AG04450 (cell line): ENCODE results near the gene NR2C2. TPM values are rescaled to one million over a fixed set of nuclear protein-coding genes. Genes with fewer than 3 reads are reported as not detected.

Source experiments
- CTCF ChIA-PET: fragments of 300-600, 350-600 bp; formaldehyde crosslinking; extraction: SDS; loops from one replicate; lab custom pipeline; 2022; ENCODE audit warnings: antibody characterized with exemption, inconsistent platforms; lab: Charles Lee
- POLR2A ChIA-PET: fragments of 350-600 bp; formaldehyde crosslinking; extraction: SDS; loops from one replicate; lab custom pipeline; 2021; ENCODE audit warnings: antibody characterized with exemption, inconsistent platforms; lab: Yijun Ruan, JAX
- DNase-seq: peaks from one replicate; pipeline ENCODE4 v3.0.0-alpha.2; 2011; ENCODE audit warnings: low read depth, low spot score
- H3K27ac ChIP-seq: one replicate; pipeline ENCODE4 v1.5.1; 2012; ENCODE audit warnings: low read depth, low read length, control low read depth
- H3K27me3 ChIP-seq: one replicate; pipeline ENCODE4 v1.6.0; 2012; ENCODE audit warnings: low read length; ENCODE audit not compliant: control insufficient read depth, insufficient read depth
- H3K4me3 ChIP-seq: 2 replicates; pipeline ENCODE4 v1.5.1; 2011; ENCODE audit warnings: mild to moderate bottlenecking, low read depth, low read length, control low read depth
- H3K9me3 ChIP-seq: 2 replicates; pipeline ENCODE4 v1.5.1; 2012; ENCODE audit warnings: low read length; ENCODE audit not compliant: control insufficient read depth, insufficient read depth
- CTCF ChIP-seq: IDR thresholded peaks from 2 replicates; pipeline ENCODE4 v1.5.1; 2011; ENCODE audit warnings: low read depth, low read length, control low read depth, inconsistent platforms
- polyA plus RNA-seq: library from polyadenylated mRNA; depleted of rRNA; stranded (reverse); fragments of >200 nt; gene quantifications from 2 replicates; pipeline ENCODE4 v1.2.3, GENCODE V29; 2011

NR2C2 gene
- polyA plus RNA-seq, 1 experiment, result 16.1 TPM

GRCh38 chr3:15071699-15072098 is 124.3 kb downstream of the NR2C2 start:
- no peak overlapping the region for H3K4me3 ChIP-seq
- no peak for TF ChIP-seq CTCF
- H3K27me3 ChIP-seq, result no peaks in the 10 kb centered on the region
- ChIA-PET POLR2A (no interaction called here), CTCF (interaction anchor here (0.5 kb wide), 1 partner anchor 563 kb away, joined by 5 read pairs; no protein-coding TSS in a partner anchor)
- no peak for DNase-seq
- H3K9me3 ChIP-seq, result no peaks in the 10 kb centered on the region
- no peak overlapping the region for H3K27ac ChIP-seq

GRCh38 chr3:15074500-15074899 is 127.1 kb downstream of the NR2C2 start:
- ChIA-PET POLR2A (no interaction called here), CTCF (no interaction called here)
- Histone ChIP-seq H3K27ac (no peak overlapping the region), H3K27me3 (no peaks in the 10 kb centered on the region), H3K4me3 (no peak overlapping the region), H3K9me3 (no peaks in the 10 kb centered on the region)
- TF ChIP-seq CTCF, result no peak
- DNase-seq, result no peak

- POLR2A ChIA-PET, result no interaction called here
- Histone ChIP-seq H3K4me3 (no peak overlapping the region), H3K27me3 (no peaks in the 10 kb centered on the region), H3K27ac (no peak overlapping the region), H3K9me3 (no peaks in the 10 kb centered on the region)
- CTCF ChIA-PET, result no interaction called here
- DNase-seq, result no peak
- TF ChIP-seq CTCF, result no peak
These were observed 131.7 kb downstream of the NR2C2 start for GRCh38 chr3:15079091-15079490.

- Histone ChIP-seq H3K4me3 (no peak overlapping the region), H3K27me3 (no peaks in the 10 kb centered on the region), H3K9me3 (no peaks in the 10 kb centered on the region), H3K27ac (no peak overlapping the region)
- DNase-seq, result no peak
- ChIA-PET POLR2A (no interaction called here), CTCF (no interaction called here)
- TF ChIP-seq CTCF, result no peak
These were observed 134.7 kb downstream of the NR2C2 start for GRCh38 chr3:15081960-15082664.

GRCh38 chr3:15083252-15083651 is 135.9 kb downstream of the NR2C2 start:
- no peak overlapping the region for H3K27ac ChIP-seq
- no peak for TF ChIP-seq CTCF
- no peaks in the 10 kb centered on the region for H3K27me3 ChIP-seq
- H3K4me3 ChIP-seq, result no peak overlapping the region
- CTCF ChIA-PET, result no interaction called here
- POLR2A ChIA-PET, result no interaction called here
- DNase-seq, result no peak
- no peaks in the 10 kb centered on the region for H3K9me3 ChIP-seq
